ENCODE measurements around the gene ADCY2. TPM values are rescaled to one million over a fixed set of nuclear protein-coding genes. Genes with fewer than 3 reads are reported as not detected.

Gene ADCY2
- total and polyA plus RNA-seq, 2 experiments from 2014 or later = 23.8 to 74.9 TPM

DNA sequence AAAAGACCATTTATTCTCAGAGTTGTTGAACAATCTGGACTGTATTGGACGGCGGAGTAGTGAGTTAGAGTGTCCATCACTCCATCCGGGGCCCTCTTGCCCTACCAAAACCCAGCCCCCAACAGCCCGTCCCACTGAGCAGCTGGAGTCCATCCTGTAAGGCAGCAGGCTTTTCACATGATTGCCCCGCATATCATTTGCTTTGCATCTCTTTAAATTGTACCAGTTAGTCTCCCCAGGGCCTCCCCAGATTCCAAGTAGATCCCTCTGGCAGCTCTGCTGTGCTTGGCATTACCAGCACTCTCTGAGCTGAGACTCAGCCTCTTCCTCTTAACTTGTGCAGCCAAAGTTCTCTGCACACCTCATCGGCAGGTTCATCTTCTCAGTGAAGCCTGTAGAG is 48.6 kb upstream of the ADCY2 start:
- DNase-seq (ENCODE audit: low spot score) = peak; percentile 54
- 0 out of 3 replicates have a peak overlapping the region, but pooled peaks have one; percentile 32 for H3K4me3 Mint-ChIP-seq

More for the DNA sequence above, 48.6 kb upstream of the ADCY2 start:
- Mint-ChIP-seq H3K4me1 (peaks cover 26% of the 10 kb centered on the region), H3K27ac (no peak overlapping the region; the same call in 1 of the 2 replicates), H3K27me3 (ENCODE audit: insufficient read depth, low read depth, poor library complexity) (peaks cover 15% of the 10 kb centered on the region), H3K9me3 (peaks cover 23% of the 10 kb centered on the region), H3K36me3 (ENCODE audit: low read depth) (peaks cover 14% of the 10 kb centered on the region)
- H3K4me2 ChIP-seq = peak overlapping the region; percentile 52
- H2AFZ ChIP-seq = no peak overlapping the region
- no peaks in the 10 kb centered on the region for H4K20me1 ChIP-seq (replicated peaks; ENCODE audit: insufficient read depth)
- peaks cover 28% of the 10 kb centered on the region for H3K4me1 ChIP-seq (ENCODE audit: insufficient read depth)
- H3K36me3 ChIP-seq (ENCODE audit: insufficient read depth) = no peaks in the 10 kb centered on the region
- ATAC-seq = peak; percentile 83
- H3F3A ChIP-seq (replicated peaks; ENCODE audit: low read depth) = no peaks in the 10 kb centered on the region
- H3K27ac ChIP-seq (ENCODE audit: low read depth) = peak overlapping the region; percentile 80; the same call in 1 of the 2 replicates
- no peak overlapping the region for H3K4me3 ChIP-seq
- H3K9me2 ChIP-seq (ENCODE audit: insufficient read depth) = peaks cover 24% of the 10 kb centered on the region; the same call in 1 of the 2 replicates
- no peak for TF ChIP-seq EZH2phosphoT487 (IDR thresholded peaks at IDR 0.05; ENCODE audit: unreplicated experiment)
- peak; percentile 56; the same call in 1 of the 2 replicates for TF ChIP-seq ZNF462 (CRISPR knock-in tag; IDR thresholded peaks at IDR 0.05)
- TF ChIP-seq NANOG (IDR thresholded peaks at IDR 0.05; ENCODE audit: borderline replicate concordance) = peak; percentile 3; the same call in 1 of the 2 replicates
- no peak for TF ChIP-seq JUNB (IDR thresholded peaks at IDR 0.05; ENCODE audit: unreplicated experiment)
- TF ChIP-seq STAT1 (IDR thresholded peaks at IDR 0.05; ENCODE audit: unreplicated experiment) = no peak
- TF ChIP-seq ETS1 (IDR thresholded peaks at IDR 0.05) = 0 out of 2 replicates have a peak, but pooled peaks have one; percentile 21
- no peak for TF ChIP-seq CREB1 (CRISPR knock-in tag; IDR thresholded peaks at IDR 0.05; ENCODE audit: low read depth)
- no peak for TF ChIP-seq EZH2 (IDR thresholded peaks at IDR 0.05; ENCODE audit: low read depth, unreplicated experiment)
- TF ChIP-seq ZNF331 (CRISPR knock-in tag; IDR thresholded peaks at IDR 0.05; ENCODE audit: low read depth) = no peak
- TF ChIP-seq POLR2AphosphoS5 (IDR thresholded peaks at IDR 0.05; ENCODE audit: low read depth) = no peak
- no peak for TF ChIP-seq ZNF114 (CRISPR knock-in tag; IDR thresholded peaks at IDR 0.05)
- H3K27me3 ChIP-seq (ENCODE audit: insufficient read depth) = no peaks in the 10 kb centered on the region
- H3K79me2 ChIP-seq (replicated peaks; ENCODE audit: insufficient read depth) = no peaks in the 10 kb centered on the region

Measured in GM23338 (cell line).